Thoracic aorta (tissue), 2 donors: ENCODE results near the gene PKN3. TPM values are rescaled to one million over a fixed set of nuclear protein-coding genes. Genes with fewer than 3 reads are reported as not detected.
A peak's percentile ranks its signal among the peaks of the same experiment; 100 is the strongest.

Experiments used
- ATAC-seq: fragments of 150-250 bp; one replicate; pipeline ENCODE4 v1.8.0; 2017; ENCODE audit warnings: low read depth; ENCODE audit not compliant: insufficient number of reproducible peaks, low FRiP score
- DNase-seq: peaks from one replicate; pipeline ENCODE4 v3.0.0-alpha.2; 2020; ENCODE audit warnings: low spot score
- H3K27ac ChIP-seq, 2 donors: fragments of 200-600 bp; sonication (generic); 1 replicate in 1 of 2; 2 replicates in 1 of 2; pipeline ENCODE4 v1.5.1; 2016; ENCODE audit warnings: mild to moderate bottlenecking in 2 of 2, moderate library complexity in 2 of 2
- H3K27me3 ChIP-seq: fragments of 200-600 bp; sonication (generic); replicated peaks from 2 replicates; pipeline ENCODE4 v1.6.0; 2016; ENCODE audit warnings: mild to moderate bottlenecking; ENCODE audit not compliant: insufficient read depth
- H3K36me3 ChIP-seq: fragments of 200-600 bp; sonication (generic); one replicate; pipeline ENCODE4 v1.5.1; 2016
- H3K4me1 ChIP-seq, 2 donors: fragments of 200-600 bp; sonication (generic); 1 replicate in 1 of 2; 2 replicates in 1 of 2; pipeline versions ENCODE4 v1.5.1 to v1.6.0; 2016; ENCODE audit warnings: low read depth in 2 of 2, mild to moderate bottlenecking in 1 of 2; ENCODE audit not compliant: control insufficient read depth in 1 of 2
- H3K4me3 ChIP-seq: fragments of 200-600 bp; sonication (generic); 2 replicates; pipeline ENCODE4 v1.5.1; 2016; ENCODE audit warnings: mild to moderate bottlenecking
- H3K9me3 ChIP-seq: fragments of 200-600 bp; sonication (generic); 2 replicates; pipeline ENCODE4 v1.5.1; 2016
- total RNA-seq, 2 donors: library from RNA; depleted of rRNA; stranded (reverse); fragments of >200 nt; gene quantifications; one replicate each; pipeline versions ENCODE4 v1.1.0 to v1.2.3, GENCODE V29; 2016
- TF ChIP-seq, protein P1 (sequence below): fragments of 200-600 bp; sonication (generic); IDR thresholded peaks from one replicate; pipeline ENCODE4 v1.5.1; 2019; ENCODE audit warnings: antibody characterized with exemption

The PKN3 gene
- 1 to 10 TPM; 4.4 to 4.7 TPM for total RNA-seq

GRCh38 chr9:128702445-128702948 is at the start of gene PKN3:
Gene PKN3, plus strand, starts transcription at chr9:128702503. Its CDS starts 413 bp downstream, at chr9:128702916.
- Histone ChIP-seq H3K27ac (peak within 1 kb of the TSS in 1 of 2 donors; percentile 33), H3K9me3 (no peaks in the 10 kb centered on the region), H3K27me3 (no peaks in the 10 kb centered on the region), H3K4me3 (peak within 1 kb of the TSS; percentile 85), H3K4me1 (peaks cover 0 to 8% of the 10 kb centered on the region in 2 donors), H3K36me3 (no peaks in the 10 kb centered on the region)
- peak; percentile 45 for DNase-seq
- peak; percentile 51 for ATAC-seq
- TF ChIP-seq, protein P1, sequence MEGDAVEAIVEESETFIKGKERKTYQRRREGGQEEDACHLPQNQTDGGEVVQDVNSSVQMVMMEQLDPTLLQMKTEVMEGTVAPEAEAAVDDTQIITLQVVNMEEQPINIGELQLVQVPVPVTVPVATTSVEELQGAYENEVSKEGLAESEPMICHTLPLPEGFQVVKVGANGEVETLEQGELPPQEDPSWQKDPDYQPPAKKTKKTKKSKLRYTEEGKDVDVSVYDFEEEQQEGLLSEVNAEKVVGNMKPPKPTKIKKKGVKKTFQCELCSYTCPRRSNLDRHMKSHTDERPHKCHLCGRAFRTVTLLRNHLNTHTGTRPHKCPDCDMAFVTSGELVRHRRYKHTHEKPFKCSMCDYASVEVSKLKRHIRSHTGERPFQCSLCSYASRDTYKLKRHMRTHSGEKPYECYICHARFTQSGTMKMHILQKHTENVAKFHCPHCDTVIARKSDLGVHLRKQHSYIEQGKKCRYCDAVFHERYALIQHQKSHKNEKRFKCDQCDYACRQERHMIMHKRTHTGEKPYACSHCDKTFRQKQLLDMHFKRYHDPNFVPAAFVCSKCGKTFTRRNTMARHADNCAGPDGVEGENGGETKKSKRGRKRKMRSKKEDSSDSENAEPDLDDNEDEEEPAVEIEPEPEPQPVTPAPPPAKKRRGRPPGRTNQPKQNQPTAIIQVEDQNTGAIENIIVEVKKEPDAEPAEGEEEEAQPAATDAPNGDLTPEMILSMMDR, result peak; percentile 88

DNA sequence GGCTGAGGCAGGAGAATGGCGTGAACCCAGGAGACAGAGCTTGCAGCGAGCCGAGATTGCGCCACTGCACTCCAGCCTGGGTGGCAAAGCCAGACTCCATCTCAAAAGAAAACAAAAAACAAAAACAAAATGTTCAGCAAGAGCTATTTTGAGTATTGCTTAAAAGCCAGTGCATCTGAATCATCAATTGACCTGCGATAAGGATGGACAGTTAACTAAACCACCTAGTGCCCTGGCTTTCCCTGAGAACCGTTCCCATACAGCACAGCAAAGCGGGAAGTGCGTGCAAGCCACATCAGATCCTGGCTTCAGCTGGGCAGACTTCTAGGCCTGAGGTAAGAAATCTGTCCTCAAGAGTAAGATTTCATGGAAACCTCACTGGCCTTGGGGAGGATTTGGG is 48.4 kb upstream of the PKN3 start:
- no peak for DNase-seq
- no peak for ATAC-seq
- H3K27me3 ChIP-seq, result no peaks in the 10 kb centered on the region
- no peaks in the 10 kb centered on the region for H3K36me3 ChIP-seq
- H3K27ac ChIP-seq, result no peak overlapping the region
- TF ChIP-seq, protein P1, result no peak
- no peak overlapping the region for H3K4me3 ChIP-seq
- peaks cover 0 to 7% of the 10 kb centered on the region in 2 donors for H3K4me1 ChIP-seq
- no peaks in the 10 kb centered on the region for H3K9me3 ChIP-seq

GRCh38 chr9:128654481-128654880 is 47.8 kb upstream of the PKN3 start:
- TF ChIP-seq, protein P1, result no peak
- no peak overlapping the region for H3K4me3 ChIP-seq
- no peak overlapping the region for H3K27ac ChIP-seq
- DNase-seq (no peak), ATAC-seq (no peak)
- H3K9me3 ChIP-seq, result no peaks in the 10 kb centered on the region
- H3K27me3 ChIP-seq, result no peaks in the 10 kb centered on the region
- H3K4me1 ChIP-seq, result peaks cover 0 to 7% of the 10 kb centered on the region in 2 donors
- no peaks in the 10 kb centered on the region for H3K36me3 ChIP-seq

- Histone ChIP-seq H3K27ac (peak within 1 kb of the TSS; percentile 98 to 100), H3K27me3 (no peaks in the 10 kb centered on the region), H3K36me3 (no peaks in the 10 kb centered on the region), H3K9me3 (no peaks in the 10 kb centered on the region), H3K4me1 (peaks cover 0 to 7% of the 10 kb centered on the region in 2 donors), H3K4me3 (peak within 1 kb of the TSS; percentile 86)
- DNase-seq, result peak; percentile 81
- peak; percentile 92 for ATAC-seq
- TF ChIP-seq, protein P1, result no peak
Measured at GRCh38 chr9:128656416-128657343, 45.6 kb upstream of the PKN3 start, which contains the start of gene DYNC2I2. Gene DYNC2I2, minus strand, starts transcription at chr9:128656847. Its CDS starts 121 bp downstream, at chr9:128656726.

GRCh38 chr9:128657344-128657704 is 45.0 kb upstream of the PKN3 start:
- peak overlapping the region; percentile 86 for H3K4me3 ChIP-seq
- peaks cover 0 to 7% of the 10 kb centered on the region in 2 donors for H3K4me1 ChIP-seq
- no peaks in the 10 kb centered on the region for H3K36me3 ChIP-seq
- H3K9me3 ChIP-seq, result no peaks in the 10 kb centered on the region
- DNase-seq (no peak), ATAC-seq (no peak)
- no peaks in the 10 kb centered on the region for H3K27me3 ChIP-seq
- peak overlapping the region; percentile 98 to 100 for H3K27ac ChIP-seq
- TF ChIP-seq, protein P1, result no peak
